Measurements from ENCODE around the gene HSPD1. TPM values are rescaled to one million over a fixed set of nuclear protein-coding genes. Genes with fewer than 3 reads are reported as not detected.

HSPD1 gene
- 316 TPM in 2 replicates for total RNA-seq

DNA sequence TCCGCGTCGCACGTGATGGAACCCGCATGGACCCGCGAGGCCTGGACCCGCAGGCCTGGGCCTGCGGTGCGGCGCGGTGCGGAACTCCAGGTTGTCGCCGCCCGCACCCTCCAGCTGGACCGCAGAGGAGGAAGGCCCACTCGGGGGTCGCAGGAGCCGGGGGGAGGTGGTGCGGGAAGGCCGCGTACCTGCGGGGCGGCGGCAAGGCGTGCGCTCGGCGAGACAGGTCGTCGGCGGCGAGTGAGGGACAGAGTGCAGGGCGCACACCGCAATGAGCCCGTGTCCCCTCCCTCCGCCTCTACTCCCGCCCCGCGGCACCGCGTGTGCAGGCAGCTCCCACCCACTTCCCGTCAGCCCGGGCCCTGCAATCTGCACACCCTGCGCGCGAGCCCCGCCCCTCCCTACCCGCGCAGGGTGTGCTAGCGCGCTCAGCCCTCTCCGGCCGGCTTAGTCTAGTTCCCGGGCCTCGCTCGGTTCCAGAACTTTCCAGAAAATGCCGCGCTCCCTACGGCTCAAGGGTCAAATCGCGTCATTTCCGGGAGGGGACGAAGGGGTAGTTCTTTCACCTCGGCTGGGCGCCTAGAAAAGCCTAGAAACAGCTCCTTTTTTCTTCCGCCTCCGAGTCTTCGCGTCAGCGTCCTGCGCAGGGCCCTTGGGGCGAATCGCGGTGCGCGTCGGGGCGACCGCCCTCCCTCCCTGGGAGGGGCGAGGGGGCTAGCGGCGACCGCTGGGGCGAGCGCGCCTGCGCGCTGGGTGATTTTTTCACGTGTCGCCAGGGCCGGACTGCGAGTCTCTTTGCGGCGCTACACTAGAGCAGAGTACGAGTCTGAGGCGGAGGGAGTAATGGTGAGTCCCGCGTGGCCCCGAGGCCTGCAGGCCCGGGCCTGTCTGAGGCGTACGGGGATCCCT, at the start of gene HSPD1, which contains the start of gene HSPE1:
Gene HSPD1 (minus strand): TSS at position 247 of the 909 bp plus-strand sequence. CDS start 992 bp downstream, outside the sequence.
Gene HSPE1 (plus strand): TSS at position 786 of the 909 bp plus-strand sequence. CDS start 58 bp downstream, at position 844.

DNA sequence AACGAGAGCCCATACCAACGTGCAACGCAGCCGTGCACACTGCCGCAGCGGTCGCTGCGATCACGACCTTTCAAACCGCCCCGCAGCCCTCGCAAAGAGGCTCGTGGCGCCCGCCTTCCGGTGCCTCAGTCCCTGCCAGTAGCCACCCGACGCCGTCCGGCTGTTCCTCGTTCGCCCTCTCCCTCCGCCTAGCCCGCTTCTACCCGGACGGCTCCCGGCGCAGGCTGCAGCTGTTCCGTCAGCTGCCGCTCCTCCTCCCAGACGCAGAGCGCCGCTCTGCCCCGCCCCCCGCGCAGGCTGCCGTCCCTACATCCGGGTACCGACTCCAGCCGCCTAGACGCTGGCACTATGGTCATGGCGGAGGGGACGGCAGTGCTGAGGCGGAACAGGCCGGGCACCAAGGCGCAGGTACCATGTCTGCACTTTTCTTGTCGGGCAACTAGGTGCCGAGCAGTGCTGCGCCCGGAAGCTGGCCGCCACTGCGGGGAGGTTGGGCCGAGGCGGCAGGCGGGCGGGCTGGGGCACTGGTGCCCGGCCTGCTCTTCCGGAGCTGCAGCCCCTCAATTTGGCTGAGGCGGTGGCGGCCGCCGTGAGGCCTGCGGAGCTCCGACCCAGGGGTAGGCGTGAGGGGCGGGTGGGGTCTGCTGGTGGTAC, 16.2 kb upstream of the HSPD1 start, which contains the start of gene MOB4:
Gene MOB4 (plus strand): TSS at position 328 of the 654 bp plus-strand sequence. CDS start 21 bp downstream, at position 349.

DNA sequence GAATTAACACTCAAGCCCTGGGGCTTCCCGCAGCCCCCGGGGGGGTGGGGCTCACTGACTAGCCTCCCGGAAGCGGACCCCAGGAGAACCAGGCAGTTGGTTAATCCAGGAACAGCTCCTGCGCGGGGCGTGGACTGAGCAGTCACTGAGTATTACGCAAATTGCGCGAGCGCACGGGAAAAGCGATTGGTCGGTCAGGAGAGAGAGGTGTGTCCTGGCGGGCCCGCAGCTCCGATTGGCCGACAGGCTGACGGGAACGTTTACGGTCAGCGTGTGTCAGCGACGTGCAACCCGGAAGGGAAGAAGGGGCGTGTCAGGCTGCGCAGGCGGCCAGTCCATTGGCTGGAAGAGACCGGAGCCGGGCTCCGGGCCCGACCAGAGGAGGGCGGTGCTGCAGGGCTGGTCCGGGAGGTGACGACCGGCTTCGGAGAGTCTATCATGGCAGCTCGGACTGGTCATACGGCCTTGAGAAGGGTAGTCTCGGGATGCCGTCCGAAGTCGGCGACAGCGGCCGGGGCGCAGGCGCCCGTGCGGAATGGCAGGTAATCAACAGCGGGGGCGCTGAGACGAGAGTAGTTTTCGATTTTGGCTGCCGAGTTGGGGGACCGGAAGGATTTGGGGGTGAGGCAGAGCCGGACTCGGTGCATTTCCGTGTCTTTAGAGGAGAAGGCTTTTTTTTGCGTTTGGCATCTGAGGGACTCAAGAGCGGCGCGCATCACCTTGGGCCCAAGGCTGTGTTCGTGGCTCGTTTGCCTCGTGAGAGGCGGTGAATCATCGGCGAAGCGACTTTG, 46.3 kb downstream of the HSPD1 start, which contains the start of gene COQ10B:
Gene COQ10B (plus strand): TSS at position 430 of the 791 bp plus-strand sequence. CDS start 9 bp downstream, at position 439.

Other genes starting within 250 kb of the HSPD1 start
- gene ANKRD44, start 189.1 kb downstream of the HSPD1 start, total RNA-seq: 1.3 and 1.5 TPM in 2 replicates
- gene SF3B1, start 64.8 kb downstream of the HSPD1 start, total RNA-seq: 100.0 and 102 TPM in 2 replicates
- 17.4 and 19.7 TPM in 2 replicates for gene COQ10B, start 46.3 kb downstream of the HSPD1 start, total RNA-seq
- 241 and 374 TPM in 2 replicates for gene HSPE1, start 539 bp upstream of the HSPD1 start, total RNA-seq
- 35.1 and 39.8 TPM in 2 replicates for gene MOB4, start 16.2 kb upstream of the HSPD1 start, total RNA-seq
- gene RFTN2, start 175.7 kb upstream of the HSPD1 start, total RNA-seq: not detected in 2 replicates
- gene MARS2, start 205.5 kb upstream of the HSPD1 start, total RNA-seq: 5.3 and 10.1 TPM in 2 replicates

All from airway epithelial cell (primary cell).